DOHH2 (cell line): Measurements from ENCODE around the gene NUDT12.

Source experiments
- H3F3A ChIP-seq: fragments of 200-600 bp; sonication (generic), shearing (Covaris generic); 2 replicates; pipeline ENCODE4 v1.6.0; 2016; ENCODE audit warnings: antibody characterized with exemption, mild to moderate bottlenecking; ENCODE audit not compliant: control insufficient read depth, insufficient read depth
- H3K27ac ChIP-seq: fragments of 200-600 bp; sonication (generic); 2 replicates; pipeline ENCODE4 v1.5.1; 2014; ENCODE audit warnings: low read depth, mild to moderate bottlenecking, low read length, moderate library complexity
- H3K27me3 ChIP-seq: fragments of 200-600 bp; sonication (generic); 2 replicates; pipeline ENCODE4 v1.6.1; 2014; ENCODE audit warnings: mild to moderate bottlenecking, low read length, mixed read lengths; ENCODE audit not compliant: control insufficient read depth
- H3K36me3 ChIP-seq: fragments of 200-600 bp; sonication (generic); 2 replicates; pipeline ENCODE4 v1.6.1; 2014; ENCODE audit warnings: mild to moderate bottlenecking, low read length, moderate library complexity, mixed read lengths; ENCODE audit not compliant: control insufficient read depth
- H3K4me1 ChIP-seq: fragments of 200-600 bp; sonication (generic); 2 replicates; pipeline ENCODE4 v1.6.1; 2014; ENCODE audit warnings: mild to moderate bottlenecking, low read length, mixed read lengths; ENCODE audit not compliant: control insufficient read depth
- H3K4me2 ChIP-seq: fragments of 200-600 bp; sonication (generic); 2 replicates; pipeline ENCODE4 v1.6.0; 2014; ENCODE audit warnings: mild to moderate bottlenecking, low read length, moderate library complexity
- H3K4me3 ChIP-seq: fragments of 200-600 bp; sonication (generic); 2 replicates; pipeline ENCODE4 v1.5.1; 2014; ENCODE audit warnings: mild to moderate bottlenecking, low read length, mixed read lengths
- H3K79me2 ChIP-seq: fragments of 200-600 bp; sonication (generic); 2 replicates; pipeline ENCODE4 v1.6.1; 2014; ENCODE audit warnings: mild to moderate bottlenecking, low read length, mixed read lengths; ENCODE audit not compliant: control insufficient read depth
- H3K9me2 ChIP-seq: fragments of 200-600 bp; sonication (generic); replicated peaks from 2 replicates; pipeline ENCODE4 v1.6.1; 2014; ENCODE audit warnings: mild to moderate bottlenecking, low read length, mixed read lengths; ENCODE audit not compliant: control insufficient read depth
- H3K9me3 ChIP-seq: fragments of 200-600 bp; sonication (generic); 2 replicates; pipeline ENCODE4 v1.6.1; 2014; ENCODE audit warnings: antibody characterized with exemption, low read length, mixed read lengths; ENCODE audit not compliant: control insufficient read depth, insufficient read depth
- H4K20me1 ChIP-seq: fragments of 200-600 bp; sonication (generic); 2 replicates; pipeline ENCODE4 v1.6.0; 2014; ENCODE audit warnings: low read depth, mild to moderate bottlenecking, antibody characterized with exemption, low read length, moderate library complexity; ENCODE audit not compliant: control insufficient read depth, insufficient read depth
- EZH2phosphoT487 ChIP-seq: fragments of 200-600 bp; sonication (generic); IDR thresholded peaks from 2 replicates; pipeline ENCODE4 v1.6.1; 2017; ENCODE audit warnings: borderline replicate concordance, mild to moderate bottlenecking, antibody characterized with exemption, low read length, moderate library complexity, mixed read lengths
- TF ChIP-seq, protein P1 (sequence below): fragments of 200-600 bp; sonication (generic); IDR thresholded peaks from one replicate; pipeline ENCODE4 v1.5.1; 2014; ENCODE audit warnings: antibody characterized with exemption, mild to moderate bottlenecking, low read depth, low read length; ENCODE audit not compliant: poor library complexity, severe bottlenecking

Gene NUDT12

DNA sequence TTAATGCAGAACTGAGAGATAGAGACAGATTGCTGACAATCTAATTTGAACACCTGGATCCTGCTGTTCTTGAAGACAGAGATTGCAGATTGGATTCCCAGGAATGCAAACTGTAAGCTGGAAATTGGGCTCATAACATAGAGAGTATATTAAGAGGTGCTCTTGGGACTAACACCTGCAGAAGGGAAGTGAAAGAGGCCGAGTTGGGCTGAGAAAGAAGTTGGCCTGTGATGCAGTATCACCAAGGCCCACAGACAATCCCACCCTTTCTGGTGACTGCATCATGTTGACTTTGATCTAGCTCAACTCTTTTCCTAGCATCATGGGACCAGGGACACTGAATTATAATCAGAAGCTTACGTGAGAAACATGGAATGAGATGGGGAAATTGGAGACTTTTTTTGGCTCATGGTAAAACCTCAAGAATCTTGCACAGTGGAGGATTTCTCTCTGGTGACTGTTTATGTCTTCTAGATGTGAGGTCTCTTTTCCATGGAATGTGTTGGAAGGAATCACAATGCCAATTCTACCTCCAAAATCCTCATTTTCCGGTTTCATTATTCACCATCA is 36.5 kb upstream of the NUDT12 start:
- H3K27me3 ChIP-seq: no peaks in the 10 kb centered on the region
- H3F3A ChIP-seq: no peaks in the 10 kb centered on the region
- H3K9me2 ChIP-seq: no peaks in the 10 kb centered on the region
- H3K27ac ChIP-seq: no peak overlapping the region
- H3K4me3 ChIP-seq: no peak overlapping the region
- no peaks in the 10 kb centered on the region for H3K9me3 ChIP-seq
- TF ChIP-seq, protein P1, sequence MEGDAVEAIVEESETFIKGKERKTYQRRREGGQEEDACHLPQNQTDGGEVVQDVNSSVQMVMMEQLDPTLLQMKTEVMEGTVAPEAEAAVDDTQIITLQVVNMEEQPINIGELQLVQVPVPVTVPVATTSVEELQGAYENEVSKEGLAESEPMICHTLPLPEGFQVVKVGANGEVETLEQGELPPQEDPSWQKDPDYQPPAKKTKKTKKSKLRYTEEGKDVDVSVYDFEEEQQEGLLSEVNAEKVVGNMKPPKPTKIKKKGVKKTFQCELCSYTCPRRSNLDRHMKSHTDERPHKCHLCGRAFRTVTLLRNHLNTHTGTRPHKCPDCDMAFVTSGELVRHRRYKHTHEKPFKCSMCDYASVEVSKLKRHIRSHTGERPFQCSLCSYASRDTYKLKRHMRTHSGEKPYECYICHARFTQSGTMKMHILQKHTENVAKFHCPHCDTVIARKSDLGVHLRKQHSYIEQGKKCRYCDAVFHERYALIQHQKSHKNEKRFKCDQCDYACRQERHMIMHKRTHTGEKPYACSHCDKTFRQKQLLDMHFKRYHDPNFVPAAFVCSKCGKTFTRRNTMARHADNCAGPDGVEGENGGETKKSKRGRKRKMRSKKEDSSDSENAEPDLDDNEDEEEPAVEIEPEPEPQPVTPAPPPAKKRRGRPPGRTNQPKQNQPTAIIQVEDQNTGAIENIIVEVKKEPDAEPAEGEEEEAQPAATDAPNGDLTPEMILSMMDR: no peak
- no peak for TF ChIP-seq EZH2phosphoT487
- H4K20me1 ChIP-seq: no peaks in the 10 kb centered on the region
- peaks cover 6% of the 10 kb centered on the region for H3K4me1 ChIP-seq
- H3K79me2 ChIP-seq: no peaks in the 10 kb centered on the region
- H3K36me3 ChIP-seq: no peaks in the 10 kb centered on the region
- no peak overlapping the region for H3K4me2 ChIP-seq

DNA sequence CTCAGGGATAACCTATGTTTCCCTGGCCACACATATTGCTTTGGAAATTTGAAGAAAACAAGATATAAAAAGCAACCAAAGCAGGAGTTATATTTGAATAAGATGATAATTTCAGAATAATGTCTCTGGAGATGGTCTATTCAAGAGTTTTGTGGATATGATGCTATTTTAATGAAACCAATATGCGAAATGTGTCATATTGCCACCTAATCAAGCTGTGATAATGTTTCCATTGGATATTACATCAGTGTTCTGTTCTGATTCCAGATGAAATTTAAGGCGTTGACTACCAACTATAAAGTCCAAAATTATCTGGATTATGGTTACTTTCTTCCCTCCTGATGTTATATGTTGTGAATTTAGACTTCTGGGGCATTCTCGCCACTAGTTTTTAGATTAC is 27.6 kb upstream of the NUDT12 start:
- Histone ChIP-seq H3K4me1 (no peaks in the 10 kb centered on the region), H3K36me3 (no peaks in the 10 kb centered on the region), H3K27me3 (no peaks in the 10 kb centered on the region), H3K9me2 (no peaks in the 10 kb centered on the region), H3K4me3 (no peak overlapping the region), H4K20me1 (no peaks in the 10 kb centered on the region), H3K79me2 (no peaks in the 10 kb centered on the region), H3F3A (no peaks in the 10 kb centered on the region), H3K4me2 (no peak overlapping the region), H3K9me3 (no peaks in the 10 kb centered on the region), H3K27ac (no peak overlapping the region)
- TF ChIP-seq EZH2phosphoT487: no peak
- TF ChIP-seq, protein P1: no peak

DNA sequence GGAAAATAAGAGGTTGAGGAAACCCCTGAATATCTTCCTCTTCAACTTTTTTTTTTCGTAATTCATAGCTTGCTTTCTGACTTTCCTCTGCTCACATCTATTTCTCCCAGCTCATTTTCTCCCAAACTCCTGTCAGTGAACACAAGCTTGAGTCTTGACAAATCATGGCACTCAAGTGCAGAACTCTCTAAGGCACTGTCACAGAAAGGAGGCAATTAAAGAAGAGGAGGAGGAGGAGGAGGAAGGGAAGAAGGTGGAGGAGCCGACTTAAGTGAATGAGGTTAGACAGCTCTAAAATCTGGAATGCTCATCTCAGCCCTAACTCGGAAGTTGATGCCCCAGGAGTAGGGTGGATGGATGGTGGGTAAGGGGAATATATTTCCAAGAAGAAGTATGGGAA is 27.2 kb upstream of the NUDT12 start:
- H4K20me1 ChIP-seq: no peaks in the 10 kb centered on the region
- H3K36me3 ChIP-seq: no peaks in the 10 kb centered on the region
- no peak for TF ChIP-seq EZH2phosphoT487
- TF ChIP-seq, protein P1: no peak
- no peak overlapping the region for H3K4me2 ChIP-seq
- H3K27ac ChIP-seq: no peak overlapping the region
- H3K4me3 ChIP-seq: no peak overlapping the region
- H3K27me3 ChIP-seq: no peaks in the 10 kb centered on the region
- no peaks in the 10 kb centered on the region for H3K79me2 ChIP-seq
- H3F3A ChIP-seq: no peaks in the 10 kb centered on the region
- H3K9me3 ChIP-seq: no peaks in the 10 kb centered on the region
- H3K4me1 ChIP-seq: no peaks in the 10 kb centered on the region
- no peaks in the 10 kb centered on the region for H3K9me2 ChIP-seq
